Heart left ventricle (tissue), 13 donors: ENCODE data around the gene XDH.

Source experiments
- POLR2A ChIP-seq, 2 donors: fragments of 450-650 bp; IDR thresholded peaks; one replicate each; pipeline ENCODE4 v1.6.1; 2017; ENCODE audit warnings: antibody characterized with exemption in 2 of 2, mild to moderate bottlenecking in 2 of 2, moderate library complexity in 2 of 2
- TF ChIP-seq, protein P1 (sequence below), 12 donors: fragments of 200-600 bp; sonication (generic) in 4 of 12; IDR thresholded peaks; one replicate each; pipeline versions ENCODE4 v1.5.0 to v1.8.0; 2018 to 2022; ENCODE audit warnings: antibody characterized with exemption in 12 of 12, mild to moderate bottlenecking in 5 of 12
- donor health status: ischemic (EF 13 %, LVEDD 7.1; RV severe dilation, severe dysfunction).
- donor health status: DM: no; HTN: yes; CAD: no.
- donor health status: DM: no; HTN: no; CAD: no.
- donor health status: ischemic (EF 25% LVEDD 6.9; RV normal size, moderate dysfunction).
- donor health status: ischemic (EF 25% LVEDD 5.7; RV mildly dilated, moderate dysfunction).
- donor health status: ischemic (EF 35%, LVEDD 5.7; RV mildly dilated, moderate dysfunction).
- donor health status: nonischemic (EF 11% LVEDD 7.7; RV severe dilation, severe dysfunction).
- donor health status: DM: yes; HTN: yes; CAD: no.
- donor health status: PGD.
- donor health status: ischemic (EF 29% LVEDD 5.4; RV normal size, mild dysfunction).
- donor health status: nonischemic (EF 23%, LVEDD 6.1; RV moderate dilation, normal function).

- TF ChIP-seq, protein P1, sequence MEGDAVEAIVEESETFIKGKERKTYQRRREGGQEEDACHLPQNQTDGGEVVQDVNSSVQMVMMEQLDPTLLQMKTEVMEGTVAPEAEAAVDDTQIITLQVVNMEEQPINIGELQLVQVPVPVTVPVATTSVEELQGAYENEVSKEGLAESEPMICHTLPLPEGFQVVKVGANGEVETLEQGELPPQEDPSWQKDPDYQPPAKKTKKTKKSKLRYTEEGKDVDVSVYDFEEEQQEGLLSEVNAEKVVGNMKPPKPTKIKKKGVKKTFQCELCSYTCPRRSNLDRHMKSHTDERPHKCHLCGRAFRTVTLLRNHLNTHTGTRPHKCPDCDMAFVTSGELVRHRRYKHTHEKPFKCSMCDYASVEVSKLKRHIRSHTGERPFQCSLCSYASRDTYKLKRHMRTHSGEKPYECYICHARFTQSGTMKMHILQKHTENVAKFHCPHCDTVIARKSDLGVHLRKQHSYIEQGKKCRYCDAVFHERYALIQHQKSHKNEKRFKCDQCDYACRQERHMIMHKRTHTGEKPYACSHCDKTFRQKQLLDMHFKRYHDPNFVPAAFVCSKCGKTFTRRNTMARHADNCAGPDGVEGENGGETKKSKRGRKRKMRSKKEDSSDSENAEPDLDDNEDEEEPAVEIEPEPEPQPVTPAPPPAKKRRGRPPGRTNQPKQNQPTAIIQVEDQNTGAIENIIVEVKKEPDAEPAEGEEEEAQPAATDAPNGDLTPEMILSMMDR (IDR thresholded peaks at IDR 0.05): no peak
- no peak for TF ChIP-seq POLR2A (IDR thresholded peaks at IDR 0.05)
These were observed 101.6 kb downstream of the XDH start for GRCh38 chr2:31312898-31313297.
